ENCODE data around the gene GJA4. TPM values are rescaled to one million over a fixed set of nuclear protein-coding genes. Genes with fewer than 3 reads are reported as not detected.

The GJA4 gene
- total and polyA plus RNA-seq, 8 donors: 21.1 to 34.7 (median 29.1) TPM

GRCh38 chr1:34787461-34788420, 5.1 kb upstream of the GJA4 start:
- H3K27me3 ChIP-seq: peaks cover 0 to 34% of the 10 kb centered on the region in 2 donors
- H3K4me1 ChIP-seq: peaks cover 0 to 3% of the 10 kb centered on the region in 2 donors
- ATAC-seq (no peak), DNase-seq (no peak)
- H3K9me3 ChIP-seq: no peaks in the 10 kb centered on the region
- intact Hi-C loops (cut with DNase I): loop anchor here in 1 of 2 donors (5.0 kb wide), 2 partner anchors 65 to 80 kb away; no protein-coding TSS in a partner anchor
- no peak for TF ChIP-seq CTCF (IDR thresholded peaks at IDR 0.05)
- no peak overlapping the region for H3K4me3 ChIP-seq
- H3K36me3 ChIP-seq: no peaks in the 10 kb centered on the region
- H3K27ac ChIP-seq: no peak overlapping the region

GRCh38 chr1:34790985-34791384, 1.8 kb upstream of the GJA4 start:
- H3K9me3 ChIP-seq: no peaks in the 10 kb centered on the region
- no peak for TF ChIP-seq CTCF (IDR thresholded peaks at IDR 0.05)
- H3K4me3 ChIP-seq: no peak overlapping the region
- no peak for DNase-seq
- intact Hi-C loops (cut with DNase I): loop anchor here in 1 of 2 donors (5.0 kb wide), 1 partner anchor 61 kb away; no protein-coding TSS in a partner anchor
- no peak overlapping the region for H3K27ac ChIP-seq
- H3K36me3 ChIP-seq: peaks cover 0 to 7% of the 10 kb centered on the region in 2 donors
- no peak for ATAC-seq
- H3K27me3 ChIP-seq: peaks cover 4 to 38% of the 10 kb centered on the region in 2 donors
- H3K4me1 ChIP-seq: peaks cover 0 to 3% of the 10 kb centered on the region in 2 donors

DNA sequence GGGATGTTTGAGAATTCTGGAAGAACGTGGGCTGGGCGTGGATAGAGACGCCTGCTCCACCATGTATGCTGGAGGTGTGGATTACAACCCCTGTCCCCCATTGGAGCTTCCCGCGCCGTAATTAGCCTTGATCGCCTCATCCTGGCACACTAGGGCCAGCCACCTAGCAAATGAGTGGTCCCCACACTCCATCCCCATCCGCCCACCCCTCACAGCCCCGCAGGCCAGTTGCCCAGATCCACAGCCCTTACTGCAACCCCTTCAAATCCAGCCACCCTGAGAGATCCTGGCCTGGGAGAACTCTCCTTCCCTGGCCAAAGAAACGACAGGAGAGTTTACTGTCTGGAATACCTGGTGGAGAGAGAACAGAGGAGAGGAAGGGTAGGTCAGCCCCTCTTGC, 375 bp upstream of the GJA4 start:
- ATAC-seq (no peak), DNase-seq (no peak)
- H3K9me3 ChIP-seq: no peaks in the 10 kb centered on the region
- H3K4me3 ChIP-seq: peak overlapping the region in 1 of 2 donors; percentile 42
- intact Hi-C loops (cut with DNase I): loop anchor here in 1 of 2 donors (5.0 kb wide), 1 partner anchor 60 kb away; no protein-coding TSS in a partner anchor
- no peak for TF ChIP-seq CTCF (IDR thresholded peaks at IDR 0.05)
- peaks cover 0 to 7% of the 10 kb centered on the region in 2 donors for H3K36me3 ChIP-seq
- H3K27me3 ChIP-seq: peaks cover 4 to 38% of the 10 kb centered on the region in 2 donors
- no peak overlapping the region for H3K27ac ChIP-seq
- H3K4me1 ChIP-seq: no peaks in the 10 kb centered on the region

DNA sequence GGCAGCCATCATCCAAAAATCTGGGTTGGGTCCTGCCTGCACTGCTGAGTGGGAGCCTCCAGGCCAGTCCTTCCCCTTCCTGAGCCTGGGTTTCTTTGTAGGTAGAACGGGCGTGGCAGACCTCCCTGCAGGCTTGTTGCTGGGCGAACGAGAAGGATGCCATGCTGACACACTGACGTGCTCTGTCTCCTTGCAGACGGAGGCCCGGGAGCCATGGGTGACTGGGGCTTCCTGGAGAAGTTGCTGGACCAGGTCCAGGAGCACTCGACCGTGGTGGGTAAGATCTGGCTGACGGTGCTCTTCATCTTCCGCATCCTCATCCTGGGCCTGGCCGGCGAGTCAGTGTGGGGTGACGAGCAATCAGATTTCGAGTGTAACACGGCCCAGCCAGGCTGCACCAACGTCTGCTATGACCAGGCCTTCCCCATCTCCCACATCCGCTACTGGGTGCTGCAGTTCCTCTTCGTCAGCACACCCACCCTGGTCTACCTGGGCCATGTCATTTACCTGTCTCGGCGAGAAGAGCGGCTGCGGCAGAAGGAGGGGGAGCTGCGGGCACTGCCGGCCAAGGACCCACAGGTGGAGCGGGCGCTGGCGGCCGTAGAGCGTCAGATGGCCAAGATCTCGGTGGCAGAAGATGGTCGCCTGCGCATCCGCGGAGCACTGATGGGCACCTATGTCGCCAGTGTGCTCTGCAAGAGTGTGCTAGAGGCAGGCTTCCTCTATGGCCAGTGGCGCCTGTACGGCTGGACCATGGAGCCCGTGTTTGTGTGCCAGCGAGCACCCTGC, 1.4 kb downstream of the GJA4 start:
- no peak for TF ChIP-seq CTCF (IDR thresholded peaks at IDR 0.05)
- H3K27ac ChIP-seq: peak overlapping the region in 1 of 2 donors; percentile 54
- DNase-seq: peak in 1 of 4 donors; percentile 61
- peaks cover 4 to 38% of the 10 kb centered on the region in 2 donors for H3K27me3 ChIP-seq
- ATAC-seq: no peak
- H3K36me3 ChIP-seq: peaks cover 0 to 7% of the 10 kb centered on the region in 2 donors
- H3K4me3 ChIP-seq: peak overlapping the region; percentile 7 to 42
- H3K9me3 ChIP-seq: no peaks in the 10 kb centered on the region
- intact Hi-C loops (cut with DNase I): loop anchor here in 1 of 2 donors (5.0 kb wide), 1 partner anchor 58 kb away; no protein-coding TSS in a partner anchor
- no peaks in the 10 kb centered on the region for H3K4me1 ChIP-seq
